GM19467 (cell line): ENCODE measurements around the gene HNF1A.
"Not testable (repeated sequence)": the region's sequence is repeated elsewhere in the genome, so short reads cannot be mapped to it uniquely, and the experiment has no call there.

ENCODE experiments used
- ATAC-seq: cut with Tn5 transposase; IDR thresholded peaks from one replicate; pipeline ENCODE4 v1.9.1; 2021; ENCODE audit warnings: mild to moderate bottlenecking, moderate library complexity; ENCODE audit not compliant: unreplicated experiment

Gene HNF1A

GRCh38 chr12:121043067-121043466 is 64.7 kb downstream of the HNF1A start:
- ATAC-seq = no peak

GRCh38 chr12:121047400-121047799 is 69.1 kb downstream of the HNF1A start:
- ATAC-seq = not testable (repeated sequence)

DNA sequence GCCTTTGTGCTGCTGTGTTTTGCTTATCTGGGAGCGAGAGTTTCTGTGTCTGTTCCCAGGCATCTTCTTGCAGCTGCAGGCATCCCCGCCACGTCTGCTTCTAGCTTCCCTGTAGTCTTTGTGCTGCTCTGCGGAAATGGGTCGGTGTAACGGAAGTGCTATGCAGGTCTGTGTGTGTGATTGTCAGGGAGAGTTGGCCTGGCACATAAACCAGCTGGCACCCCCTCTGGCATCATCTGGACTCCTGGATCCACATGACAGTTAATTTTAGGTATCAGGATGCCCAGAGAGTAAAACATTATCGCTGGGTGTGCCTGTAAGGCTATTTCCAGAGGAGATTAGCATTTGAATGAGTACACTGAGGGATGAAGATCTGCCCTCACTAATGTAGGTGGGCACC is 70.1 kb downstream of the HNF1A start:
- ATAC-seq = no peak

DNA sequence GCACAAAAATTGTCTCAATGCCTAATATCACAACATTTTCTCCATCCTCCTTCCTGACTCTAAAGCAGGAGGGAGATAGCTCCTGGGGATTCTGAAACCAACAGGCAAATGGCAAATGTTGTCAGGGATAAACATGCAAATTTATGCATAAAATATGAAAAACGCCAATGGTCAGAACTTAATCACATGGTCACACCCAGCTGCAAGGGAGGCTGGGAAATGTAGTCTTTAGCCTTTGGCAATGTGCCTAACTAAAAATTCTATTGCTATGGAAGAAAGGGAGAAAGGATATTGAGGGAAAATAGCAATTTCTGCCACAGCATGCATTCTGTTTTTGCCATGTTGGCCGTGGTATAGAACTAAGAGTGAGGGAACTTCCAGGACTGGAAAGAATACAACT is 72.4 kb downstream of the HNF1A start:
- ATAC-seq = no peak
